Measurements from ENCODE around the gene ME3.

- TF ChIP-seq CTCF (IDR thresholded peaks at IDR 0.05) (no peak), POLR2A (IDR thresholded peaks at IDR 0.05) (no peak)
Observed at GRCh38 chr11:86637988-86638387, 34.4 kb downstream of the ME3 start.
